SU-DHL-6 (cell line): ENCODE data around the gene ENTPD8.
"Not testable (repeated sequence)": the region's sequence is repeated elsewhere in the genome, so short reads cannot be mapped to it uniquely, and the experiment has no call there.

Source experiments
- H2AFZ ChIP-seq: fragments of 200-600 bp; sonication (generic); 2 replicates; pipeline ENCODE4 v1.6.1; 2014; ENCODE audit warnings: low read depth, mild to moderate bottlenecking, moderate library complexity, mixed read lengths, antibody characterized with exemption, low read length; ENCODE audit not compliant: severe bottlenecking
- H3F3A ChIP-seq: fragments of 200-600 bp; shearing (Covaris generic); 2 replicates; pipeline ENCODE4 v1.6.0; 2016; ENCODE audit warnings: antibody characterized with exemption, mild to moderate bottlenecking; ENCODE audit not compliant: insufficient read depth
- H3K27ac ChIP-seq: fragments of 200-600 bp; sonication (generic); 2 replicates; pipeline ENCODE4 v1.5.1; 2016; ENCODE audit warnings: low read depth, mild to moderate bottlenecking, low read length, moderate library complexity, mixed read lengths
- H3K27me3 ChIP-seq: fragments of 200-600 bp; sonication (generic), shearing (Covaris generic); 2 replicates; pipeline ENCODE4 v1.6.0; 2014; ENCODE audit warnings: mild to moderate bottlenecking, low read length
- H3K36me3 ChIP-seq: fragments of 200-600 bp; sonication (generic); 2 replicates; pipeline ENCODE4 v1.6.1; 2014; ENCODE audit warnings: mild to moderate bottlenecking, low read length, mixed read lengths
- H3K4me2 ChIP-seq: fragments of 300-600, 200-600 bp; shearing (Covaris generic), sonication (generic); 2 replicates; pipeline ENCODE4 v1.6.0; 2014; ENCODE audit warnings: low read length, low read depth, mild to moderate bottlenecking; ENCODE audit not compliant: poor library complexity, severe bottlenecking
- H3K4me3 ChIP-seq: fragments of 200-600 bp; sonication (generic); 2 replicates; pipeline ENCODE4 v1.5.1; 2014; ENCODE audit warnings: antibody characterized with exemption, low read length, mild to moderate bottlenecking, mixed read lengths; ENCODE audit not compliant: insufficient read depth, poor library complexity, severe bottlenecking
- H3K79me2 ChIP-seq: fragments of 200-600 bp; sonication (generic); 2 replicates; pipeline ENCODE4 v1.6.1; 2014; ENCODE audit warnings: mild to moderate bottlenecking, low read length, moderate library complexity; ENCODE audit not compliant: insufficient read depth
- H3K9ac ChIP-seq: fragments of 200-600 bp; sonication (generic); 2 replicates; pipeline ENCODE4 v1.7.0; 2014; ENCODE audit warnings: mild to moderate bottlenecking, low read length
- H3K9me2 ChIP-seq: fragments of 200-600 bp; sonication (generic); replicated peaks from 2 replicates; pipeline ENCODE4 v1.6.1; 2014; ENCODE audit warnings: low read length; ENCODE audit not compliant: insufficient read depth
- H3K9me3 ChIP-seq: fragments of 200-600 bp; sonication (generic); 2 replicates; pipeline ENCODE4 v1.6.1; 2014; ENCODE audit warnings: low read length, mixed read lengths; ENCODE audit not compliant: insufficient read depth
- H4K20me1 ChIP-seq: fragments of 200-600 bp; sonication (generic); 2 replicates; pipeline ENCODE4 v1.6.1; 2014; ENCODE audit warnings: low read depth, mild to moderate bottlenecking, antibody characterized with exemption, low read length, moderate library complexity, mixed read lengths
- EZH2phosphoT487 ChIP-seq: fragments of 200-600 bp; sonication (generic), shearing (Covaris generic); conservative IDR thresholded peaks from 2 replicates; pipeline ENCODE4 v1.6.1; 2018; ENCODE audit warnings: mild to moderate bottlenecking, antibody characterized with exemption, low read length, moderate library complexity, mixed read lengths
- TF ChIP-seq, protein P1 (sequence below): fragments of 200-600 bp; sonication (generic); IDR thresholded peaks from one replicate; pipeline ENCODE4 v1.5.1; 2017; ENCODE audit warnings: antibody characterized with exemption, mild to moderate bottlenecking, low read length, moderate library complexity; ENCODE audit not compliant: insufficient read depth, poor library complexity, severe bottlenecking

Gene ENTPD8

GRCh38 chr9:137388589-137389427 lies 52.3 kb downstream of the ENTPD8 start:
- H3K4me3 ChIP-seq: no peak overlapping the region
- H3K9me3 ChIP-seq: no peaks in the 10 kb centered on the region
- no peak overlapping the region for H3K4me2 ChIP-seq
- H3K27ac ChIP-seq: no peak overlapping the region
- H3K27me3 ChIP-seq: no peaks in the 10 kb centered on the region
- H2AFZ ChIP-seq: no peak overlapping the region
- no peaks in the 10 kb centered on the region for H3F3A ChIP-seq
- H3K79me2 ChIP-seq: no peaks in the 10 kb centered on the region
- TF ChIP-seq, protein P1, sequence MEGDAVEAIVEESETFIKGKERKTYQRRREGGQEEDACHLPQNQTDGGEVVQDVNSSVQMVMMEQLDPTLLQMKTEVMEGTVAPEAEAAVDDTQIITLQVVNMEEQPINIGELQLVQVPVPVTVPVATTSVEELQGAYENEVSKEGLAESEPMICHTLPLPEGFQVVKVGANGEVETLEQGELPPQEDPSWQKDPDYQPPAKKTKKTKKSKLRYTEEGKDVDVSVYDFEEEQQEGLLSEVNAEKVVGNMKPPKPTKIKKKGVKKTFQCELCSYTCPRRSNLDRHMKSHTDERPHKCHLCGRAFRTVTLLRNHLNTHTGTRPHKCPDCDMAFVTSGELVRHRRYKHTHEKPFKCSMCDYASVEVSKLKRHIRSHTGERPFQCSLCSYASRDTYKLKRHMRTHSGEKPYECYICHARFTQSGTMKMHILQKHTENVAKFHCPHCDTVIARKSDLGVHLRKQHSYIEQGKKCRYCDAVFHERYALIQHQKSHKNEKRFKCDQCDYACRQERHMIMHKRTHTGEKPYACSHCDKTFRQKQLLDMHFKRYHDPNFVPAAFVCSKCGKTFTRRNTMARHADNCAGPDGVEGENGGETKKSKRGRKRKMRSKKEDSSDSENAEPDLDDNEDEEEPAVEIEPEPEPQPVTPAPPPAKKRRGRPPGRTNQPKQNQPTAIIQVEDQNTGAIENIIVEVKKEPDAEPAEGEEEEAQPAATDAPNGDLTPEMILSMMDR: no peak
- no peak for TF ChIP-seq EZH2phosphoT487
- no peaks in the 10 kb centered on the region for H4K20me1 ChIP-seq
- H3K9me2 ChIP-seq: no peaks in the 10 kb centered on the region
- no peaks in the 10 kb centered on the region for H3K36me3 ChIP-seq
- no peak overlapping the region for H3K9ac ChIP-seq

GRCh38 chr9:137387891-137388560 lies 53.1 kb downstream of the ENTPD8 start:
- TF ChIP-seq, protein P1: no peak
- no peak for TF ChIP-seq EZH2phosphoT487
- H3K27ac ChIP-seq: no peak overlapping the region
- no peaks in the 10 kb centered on the region for H3K9me2 ChIP-seq
- H3K4me3 ChIP-seq: no peak overlapping the region
- no peaks in the 10 kb centered on the region for H3F3A ChIP-seq
- no peaks in the 10 kb centered on the region for H3K79me2 ChIP-seq
- no peaks in the 10 kb centered on the region for H3K27me3 ChIP-seq
- H4K20me1 ChIP-seq: no peaks in the 10 kb centered on the region
- no peaks in the 10 kb centered on the region for H3K9me3 ChIP-seq
- H3K36me3 ChIP-seq: no peaks in the 10 kb centered on the region
- no peak overlapping the region for H3K4me2 ChIP-seq
- no peak overlapping the region for H3K9ac ChIP-seq
- no peak overlapping the region for H2AFZ ChIP-seq

DNA sequence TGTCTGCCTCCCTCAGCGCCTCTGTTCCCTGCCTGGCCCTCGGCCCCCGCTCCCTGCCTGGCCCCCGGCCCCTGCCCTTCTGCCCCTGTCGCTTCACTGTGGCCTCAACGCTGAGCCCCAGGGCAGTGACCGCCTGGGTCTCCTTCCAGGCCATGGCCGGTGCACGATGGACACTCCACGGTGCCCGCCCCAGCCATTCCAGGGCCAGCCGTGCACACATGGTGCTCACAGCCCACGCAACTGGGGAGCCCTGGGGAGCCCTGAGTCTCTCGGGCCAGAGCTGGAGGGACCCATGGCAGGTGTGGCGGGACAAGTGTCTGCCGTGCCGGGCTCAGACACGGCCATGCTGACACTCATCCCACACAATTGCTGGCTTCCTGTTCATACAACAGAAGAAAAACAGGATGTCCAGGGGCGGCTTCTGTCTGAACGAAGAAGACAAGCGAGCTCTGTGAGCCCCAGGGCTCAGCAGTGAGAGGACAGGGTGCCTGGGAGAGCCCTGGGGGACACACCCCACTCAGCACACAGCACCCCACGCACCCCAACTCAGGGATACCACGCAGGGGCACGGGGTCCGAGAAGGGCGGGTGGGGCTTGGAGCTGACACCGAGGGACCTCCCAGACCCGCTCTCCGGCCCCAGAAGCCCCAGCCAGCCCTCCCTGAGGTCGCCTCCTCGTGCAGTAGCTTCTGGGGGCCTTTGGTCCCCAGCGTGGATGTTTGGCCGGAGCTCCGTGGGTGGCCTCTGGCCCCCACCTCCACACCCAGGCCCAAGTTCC lies 53.9 kb downstream of the ENTPD8 start:
- Histone ChIP-seq H3F3A (no peaks in the 10 kb centered on the region), H4K20me1 (no peaks in the 10 kb centered on the region), H3K79me2 (no peaks in the 10 kb centered on the region), H3K4me3 (no peak overlapping the region), H3K9me3 (no peaks in the 10 kb centered on the region), H3K27ac (no peak overlapping the region), H3K4me2 (no peak overlapping the region), H3K27me3 (no peaks in the 10 kb centered on the region), H3K9ac (no peak overlapping the region), H2AFZ (no peak overlapping the region), H3K9me2 (no peaks in the 10 kb centered on the region), H3K36me3 (no peaks in the 10 kb centered on the region)
- TF ChIP-seq, protein P1: no peak
- TF ChIP-seq EZH2phosphoT487: no peak

DNA sequence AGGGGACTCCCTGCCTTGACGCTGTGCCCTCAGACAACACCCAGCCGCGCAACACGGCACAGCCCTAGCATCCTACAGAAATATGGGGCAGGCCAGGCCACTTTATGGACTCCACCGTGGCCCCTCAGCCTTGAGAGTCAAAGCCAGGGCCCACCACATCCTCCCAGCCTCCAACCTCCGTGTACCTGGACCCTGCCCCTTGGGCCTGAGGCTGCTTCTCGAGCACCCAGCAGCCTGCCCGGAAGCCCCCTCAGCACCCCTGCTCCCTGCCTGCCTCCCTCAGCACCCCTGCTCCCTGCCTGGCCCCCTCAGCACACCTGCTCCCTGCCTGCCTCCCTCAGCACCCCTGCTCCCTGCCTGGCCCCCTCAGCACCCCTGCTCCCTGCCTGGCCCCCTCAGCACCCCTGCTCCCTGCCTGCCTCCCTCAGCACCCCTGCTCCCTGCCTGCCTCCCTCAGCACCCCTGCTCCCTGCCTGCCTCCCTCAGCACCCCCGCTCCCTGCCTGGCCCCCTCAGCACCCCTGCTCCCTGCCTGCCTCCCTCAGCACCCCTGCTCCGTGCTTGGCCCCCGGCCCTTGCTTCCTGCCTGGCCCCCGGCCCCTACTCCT lies 54.5 kb downstream of the ENTPD8 start:
- not testable (repeated sequence) for H3K9me2 ChIP-seq, H3K27me3 ChIP-seq, H3K27ac ChIP-seq, H4K20me1 ChIP-seq, H3K9ac ChIP-seq, H3K9me3 ChIP-seq, H3K79me2 ChIP-seq, H3K4me2 ChIP-seq, H3K4me3 ChIP-seq, H3F3A ChIP-seq, H3K36me3 ChIP-seq, H2AFZ ChIP-seq
